A549 (cell line): ENCODE results near the gene NHEJ1.

ENCODE experiments used
- BCL3 ChIP-seq: fragments of >200 bp; sonication (Bioruptor Twin); formaldehyde crosslinking; IDR thresholded peaks from 3 replicates; pipeline ENCODE4 v1.6.1; 2016
- CHD2 ChIP-seq: fragments of 150-350 bp; IDR thresholded peaks from 2 replicates; pipeline ENCODE4 v1.6.1; 2014; ENCODE audit warnings: low read length; ENCODE audit not compliant: partially characterized antibody
- CTCF ChIP-seq: fragments of >200 bp; sonication (Bioruptor Twin); formaldehyde crosslinking; IDR thresholded peaks from 3 replicates; pipeline ENCODE4 v1.5.1; 2016
- GATA3 ChIP-seq: IDR thresholded peaks from 2 replicates; pipeline ENCODE4 v1.6.1; 2012; ENCODE audit warnings: borderline replicate concordance
- HOXB5 ChIP-seq: fragments of 250-450 bp; sonication (Bioruptor Pico); IDR thresholded peaks from 2 replicates; pipeline ENCODE4 v1.5.0; 2020; ENCODE audit warnings: mild to moderate bottlenecking, moderate library complexity
- JUNB ChIP-seq: fragments of >200 bp; sonication (Bioruptor Twin); formaldehyde crosslinking; IDR thresholded peaks from 2 replicates; pipeline ENCODE4 v1.6.1; 2016
- MAFK ChIP-seq: fragments of 450-650 bp; IDR thresholded peaks from 2 replicates; pipeline ENCODE4 v1.6.1; 2014; ENCODE audit not compliant: partially characterized antibody
- POLR2A ChIP-seq: IDR thresholded peaks from 2 replicates; pipeline ENCODE4 v1.6.1; 2012; ENCODE audit warnings: mild to moderate bottlenecking, low read length
- RCOR1 ChIP-seq: fragments of 150-350 bp; IDR thresholded peaks from 2 replicates; pipeline ENCODE4 v1.6.1; 2014; ENCODE audit warnings: antibody characterized with exemption, low read length, low read depth
- REST ChIP-seq: fragments of 200-600 bp; sonication (generic); IDR thresholded peaks from 2 replicates; pipeline ENCODE4 v1.6.1; 2016; ENCODE audit warnings: antibody characterized with exemption, mild to moderate bottlenecking, moderate library complexity
- ZC3H11A ChIP-seq: fragments of 450-650 bp; IDR thresholded peaks from 2 replicates; pipeline ENCODE4 v1.6.1; 2014; ENCODE audit warnings: antibody characterized with exemption, mild to moderate bottlenecking

DNA sequence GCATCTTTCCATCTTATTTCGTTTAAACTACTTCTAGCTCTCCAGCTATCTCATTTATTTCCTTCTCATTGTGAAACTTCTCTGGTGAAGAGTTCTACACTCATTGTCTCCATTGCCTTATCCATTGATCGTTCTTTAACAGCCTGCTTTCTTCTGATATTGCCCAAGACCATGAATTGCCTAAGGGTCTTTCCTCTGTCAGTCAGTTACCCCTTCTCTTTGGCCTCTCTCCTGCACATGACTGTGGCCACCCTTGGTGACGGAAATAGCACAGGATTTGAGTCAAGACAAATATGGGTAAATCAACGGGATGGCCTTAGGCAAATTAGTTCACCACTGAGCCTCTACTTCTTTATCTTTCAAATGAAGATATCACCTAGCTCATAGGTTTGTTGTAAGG lies 26.6 kb downstream of the NHEJ1 start:
- TF ChIP-seq HOXB5 (CRISPR knock-in tag) (no peak), REST (no peak), RCOR1 (no peak), CHD2 (no peak), POLR2A (no peak), BCL3 (no peak), ZC3H11A (no peak), CTCF (no peak), JUNB (no peak), MAFK (no peak), GATA3 (no peak)
